ENCODE measurements around the gene UBR4.

DNA sequence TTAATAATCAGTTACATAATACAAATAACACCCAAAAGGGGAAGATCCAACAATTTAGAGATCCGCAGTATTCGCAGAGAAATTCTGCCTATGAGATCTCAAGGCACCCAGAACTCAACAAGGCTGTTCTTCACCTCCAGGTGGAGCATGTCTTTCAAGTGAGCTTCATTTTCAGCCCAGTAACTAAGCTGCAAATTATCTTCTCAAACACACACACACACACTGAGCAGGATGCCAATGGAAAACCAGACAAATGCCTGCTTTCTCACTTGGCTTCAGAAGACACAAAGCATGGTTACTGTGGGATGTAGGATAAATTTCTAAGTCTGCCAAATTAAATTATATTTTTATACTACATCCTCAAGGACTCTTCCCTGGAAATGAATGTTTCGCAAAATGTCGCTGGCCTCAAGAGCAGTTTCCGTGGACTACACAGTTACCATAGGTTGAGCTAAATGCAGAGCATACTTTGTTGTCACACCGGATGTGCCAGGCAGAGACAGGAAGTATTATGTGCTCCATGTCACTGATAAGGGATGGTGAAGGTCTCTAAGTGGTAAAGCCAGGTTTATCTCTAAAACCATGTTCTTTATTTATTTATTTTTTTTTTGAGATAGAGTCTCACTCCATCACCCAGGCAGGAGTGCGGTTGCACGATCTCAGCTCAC lies 30.3 kb downstream of the UBR4 start:
- TF ChIP-seq NFIC (IDR thresholded peaks at IDR 0.05; ENCODE audit: low read depth, low read length) (no peak), TAF1 (IDR thresholded peaks at IDR 0.05; ENCODE audit: borderline replicate concordance, low read depth, low read length) (no peak), ZNF274 (IDR thresholded peaks at IDR 0.05; ENCODE audit: insufficient read depth, insufficient read length) (no peak)
- TF ChIP-seq, protein P1, sequence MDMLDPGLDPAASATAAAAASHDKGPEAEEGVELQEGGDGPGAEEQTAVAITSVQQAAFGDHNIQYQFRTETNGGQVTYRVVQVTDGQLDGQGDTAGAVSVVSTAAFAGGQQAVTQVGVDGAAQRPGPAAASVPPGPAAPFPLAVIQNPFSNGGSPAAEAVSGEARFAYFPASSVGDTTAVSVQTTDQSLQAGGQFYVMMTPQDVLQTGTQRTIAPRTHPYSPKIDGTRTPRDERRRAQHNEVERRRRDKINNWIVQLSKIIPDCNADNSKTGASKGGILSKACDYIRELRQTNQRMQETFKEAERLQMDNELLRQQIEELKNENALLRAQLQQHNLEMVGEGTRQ (IDR thresholded peaks at IDR 0.05; ENCODE audit: borderline replicate concordance, low read depth, low read length) = no peak
- TF ChIP-seq, protein P2, sequence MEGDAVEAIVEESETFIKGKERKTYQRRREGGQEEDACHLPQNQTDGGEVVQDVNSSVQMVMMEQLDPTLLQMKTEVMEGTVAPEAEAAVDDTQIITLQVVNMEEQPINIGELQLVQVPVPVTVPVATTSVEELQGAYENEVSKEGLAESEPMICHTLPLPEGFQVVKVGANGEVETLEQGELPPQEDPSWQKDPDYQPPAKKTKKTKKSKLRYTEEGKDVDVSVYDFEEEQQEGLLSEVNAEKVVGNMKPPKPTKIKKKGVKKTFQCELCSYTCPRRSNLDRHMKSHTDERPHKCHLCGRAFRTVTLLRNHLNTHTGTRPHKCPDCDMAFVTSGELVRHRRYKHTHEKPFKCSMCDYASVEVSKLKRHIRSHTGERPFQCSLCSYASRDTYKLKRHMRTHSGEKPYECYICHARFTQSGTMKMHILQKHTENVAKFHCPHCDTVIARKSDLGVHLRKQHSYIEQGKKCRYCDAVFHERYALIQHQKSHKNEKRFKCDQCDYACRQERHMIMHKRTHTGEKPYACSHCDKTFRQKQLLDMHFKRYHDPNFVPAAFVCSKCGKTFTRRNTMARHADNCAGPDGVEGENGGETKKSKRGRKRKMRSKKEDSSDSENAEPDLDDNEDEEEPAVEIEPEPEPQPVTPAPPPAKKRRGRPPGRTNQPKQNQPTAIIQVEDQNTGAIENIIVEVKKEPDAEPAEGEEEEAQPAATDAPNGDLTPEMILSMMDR (IDR thresholded peaks at IDR 0.05 in 2 of 3, conservative IDR thresholded peaks at IDR 0.05 in 1 of 3; ENCODE audit: control insufficient read depth in 2 of 3, extremely low read depth in 1 of 3, insufficient read depth in 1 of 3, low read depth in 3 of 3, low read length in 3 of 3) = peak; percentile 15 to 33 (median 32); a peak in 1 of 6 replicates

Data from GM12878 (cell line).